Measurements from ENCODE around the gene LRRC8B.
A peak's percentile ranks its signal among the peaks of the same experiment; 100 is the strongest.
"Not testable (repeated sequence)": the region's sequence is repeated elsewhere in the genome, so short reads cannot be mapped to it uniquely, and the experiment has no call there.

The LRRC8B gene

DNA sequence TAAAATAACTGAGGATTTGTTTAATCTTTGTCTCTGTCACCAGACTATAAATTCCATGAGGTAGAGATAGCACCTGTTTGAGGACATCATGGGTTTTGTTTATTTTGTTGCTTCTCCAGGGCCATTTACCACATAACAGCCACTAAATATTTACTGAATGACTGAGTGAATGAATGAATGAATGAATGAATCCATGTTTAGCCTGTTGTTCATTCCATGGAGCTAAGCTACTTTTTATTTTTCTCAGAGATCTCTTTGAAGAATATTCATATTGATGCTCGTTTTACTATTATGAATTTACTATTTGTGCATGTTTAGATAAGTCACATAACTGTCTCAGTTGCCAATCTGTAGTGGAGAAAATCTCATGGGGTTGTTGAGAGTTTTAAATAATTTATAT lies 17.7 kb downstream of the LRRC8B start:
- no peak for DNase-seq
- in situ Hi-C loops (cut with HindIII; ENCODE audit: low pct_ligation_motif_present, low pct_unique_long_range_greater_than_20kb, low sequenced_read_pairs), result no loop called here

DNA sequence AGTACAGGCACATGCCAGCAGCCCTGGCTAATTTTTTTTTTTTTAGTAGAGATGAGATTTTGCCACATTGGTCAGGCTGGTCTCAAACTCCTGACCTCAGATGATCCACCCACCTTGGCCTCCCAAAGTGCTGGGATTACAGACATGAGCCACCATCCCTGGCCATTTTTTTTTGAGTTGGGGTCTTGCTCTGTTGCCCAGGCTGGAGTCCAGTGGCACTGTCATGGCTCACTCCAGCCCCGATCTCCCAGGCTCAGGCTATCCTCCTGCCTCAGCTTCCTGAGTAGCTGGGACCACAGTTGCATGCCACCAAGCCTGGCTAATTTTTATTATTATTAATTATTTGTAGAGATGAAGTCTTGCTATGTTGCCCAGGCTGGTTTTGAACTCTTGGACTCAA lies 19.0 kb downstream of the LRRC8B start:
- DNase-seq, result not testable (repeated sequence)

DNA sequence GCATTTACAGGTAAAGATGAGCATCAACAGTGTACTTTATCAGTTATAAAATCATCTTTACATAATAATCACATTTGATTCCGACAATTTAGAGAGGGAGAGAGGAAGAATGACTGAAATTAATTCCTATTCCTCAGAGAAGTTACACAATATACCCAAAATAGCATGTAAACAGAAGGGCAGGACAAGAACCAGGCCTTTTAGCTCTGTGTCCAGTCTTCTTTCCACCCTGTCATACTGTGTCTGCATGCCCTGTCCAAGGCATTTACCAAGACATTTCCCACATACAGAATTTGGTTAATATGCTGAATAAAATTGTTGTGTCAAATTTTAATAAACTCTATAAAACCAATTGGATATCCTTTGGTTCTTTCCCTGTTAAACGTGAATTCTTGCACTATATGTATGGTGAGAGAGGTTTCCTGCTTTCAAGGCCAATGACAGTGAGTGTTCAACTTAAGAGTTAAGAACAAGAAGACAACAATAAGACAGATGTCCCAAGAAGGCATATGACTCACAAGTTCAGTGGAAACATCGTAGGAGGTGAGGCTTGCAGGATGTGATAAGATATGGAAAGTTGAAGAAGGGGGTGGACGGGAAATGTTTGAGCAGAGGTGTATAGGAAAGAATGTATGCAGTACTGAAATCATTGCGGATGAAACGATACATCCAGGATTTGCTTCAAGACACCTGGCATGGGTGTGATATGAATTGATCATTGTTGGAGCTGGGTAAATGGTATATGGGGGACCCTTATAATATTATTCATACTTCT lies 20.8 kb downstream of the LRRC8B start:
- in situ Hi-C loops (cut with HindIII; ENCODE audit: low pct_ligation_motif_present, low pct_unique_long_range_greater_than_20kb, low sequenced_read_pairs), result no loop called here
- DNase-seq, result no peak

More for the DNA sequence above, 19.0 kb downstream of the LRRC8B start:
- in situ Hi-C loops (cut with HindIII; ENCODE audit: low pct_ligation_motif_present, low pct_unique_long_range_greater_than_20kb, low sequenced_read_pairs), result not testable (repeated sequence)

DNA sequence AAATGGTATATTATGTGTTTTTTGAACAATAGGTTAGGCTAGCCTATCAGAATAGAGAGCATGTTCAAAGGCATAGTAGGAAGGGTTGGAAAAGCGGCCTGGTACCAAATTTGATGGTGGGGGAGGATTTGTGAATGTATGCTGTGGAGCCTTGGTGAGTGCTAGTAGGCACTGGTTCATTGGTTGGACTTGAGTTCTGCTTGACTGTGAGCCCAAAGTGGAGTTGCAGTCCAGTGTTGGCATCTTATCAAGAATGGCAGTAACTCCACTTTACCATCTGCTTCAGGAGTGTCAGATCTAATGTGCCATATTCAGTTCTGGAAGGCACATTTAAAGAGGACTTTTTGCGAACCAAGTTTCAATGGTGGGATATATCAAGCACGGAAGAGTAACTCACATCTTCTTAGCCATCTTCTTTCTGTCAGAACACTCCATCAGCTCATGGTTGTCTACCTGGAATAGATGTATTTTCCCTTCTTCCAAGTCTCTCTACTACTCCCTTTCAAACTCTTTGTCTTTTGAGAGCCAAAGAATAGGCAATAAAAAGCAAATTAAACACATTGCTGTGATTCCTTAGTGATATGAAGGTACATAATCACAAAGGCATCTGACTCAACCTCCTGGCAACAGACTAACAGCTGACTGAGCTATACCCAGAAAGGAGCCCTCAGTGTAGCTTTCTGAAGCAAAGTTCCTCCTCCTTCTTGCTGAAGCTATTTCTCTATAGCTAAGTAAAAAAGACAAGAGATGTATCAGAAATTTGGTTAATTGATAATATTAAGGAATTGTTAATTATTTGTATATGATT lies 21.7 kb downstream of the LRRC8B start:
- in situ Hi-C loops (cut with HindIII; ENCODE audit: low pct_ligation_motif_present, low pct_unique_long_range_greater_than_20kb, low sequenced_read_pairs), result no loop called here
- no peak for DNase-seq

DNA sequence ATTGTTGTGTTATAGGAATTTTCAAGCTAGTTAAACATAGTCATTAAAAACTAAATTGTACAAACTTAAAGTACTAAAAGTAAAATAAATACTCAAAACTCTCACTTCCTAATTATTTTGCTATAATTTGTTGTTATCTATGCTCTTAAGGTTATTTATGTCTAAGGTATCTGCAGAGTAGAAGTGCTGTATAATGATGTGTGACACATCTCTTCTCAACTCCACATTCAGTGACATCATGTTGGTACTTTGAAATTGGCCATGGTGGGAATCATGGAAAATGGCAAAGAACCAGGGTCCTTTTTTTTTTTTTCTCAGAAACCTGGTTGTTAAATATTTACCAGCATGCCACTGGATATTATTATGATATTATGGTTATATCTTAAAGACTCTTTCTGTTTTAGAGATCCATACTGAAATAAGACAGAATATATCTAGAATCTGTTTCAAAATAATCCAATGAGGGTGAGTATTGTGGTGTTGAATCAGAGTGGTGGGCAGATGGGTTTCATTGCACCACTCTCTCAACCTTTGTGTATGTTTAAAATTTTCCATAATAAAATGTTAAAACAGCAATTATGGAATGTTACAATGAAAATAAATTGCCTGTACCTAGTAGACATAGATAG lies 22.4 kb downstream of the LRRC8B start:
- in situ Hi-C loops (cut with HindIII; ENCODE audit: low pct_ligation_motif_present, low pct_unique_long_range_greater_than_20kb, low sequenced_read_pairs), result no loop called here
- DNase-seq, result no peak

DNA sequence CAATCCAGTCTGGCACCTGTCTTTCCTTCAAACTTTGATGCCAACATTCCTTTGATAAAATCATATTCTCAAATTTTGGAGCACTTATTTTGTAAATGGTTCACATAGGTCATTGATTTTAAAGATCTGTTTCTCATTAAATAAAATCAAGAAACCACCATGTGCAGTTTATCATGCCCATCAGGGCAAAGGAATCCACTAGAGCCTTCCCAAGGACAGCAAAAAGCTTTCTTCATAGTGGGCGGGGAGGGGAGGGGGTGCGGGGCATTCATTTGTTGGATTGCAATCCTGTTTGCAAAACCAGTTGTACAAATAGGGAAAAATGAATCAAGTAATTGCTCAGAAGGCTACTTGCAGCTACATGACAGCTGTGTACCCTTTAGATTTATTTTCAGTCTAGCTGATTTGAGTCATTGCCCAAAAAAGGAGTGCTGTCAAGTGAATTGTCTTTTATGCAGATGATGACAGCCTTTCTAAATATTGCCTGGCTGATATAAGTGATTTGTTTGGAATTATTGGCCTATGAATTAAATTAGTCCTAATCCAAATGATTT lies 23.0 kb downstream of the LRRC8B start:
- DNase-seq, result no peak
- in situ Hi-C loops (cut with HindIII; ENCODE audit: low pct_ligation_motif_present, low pct_unique_long_range_greater_than_20kb, low sequenced_read_pairs), result no loop called here

DNA sequence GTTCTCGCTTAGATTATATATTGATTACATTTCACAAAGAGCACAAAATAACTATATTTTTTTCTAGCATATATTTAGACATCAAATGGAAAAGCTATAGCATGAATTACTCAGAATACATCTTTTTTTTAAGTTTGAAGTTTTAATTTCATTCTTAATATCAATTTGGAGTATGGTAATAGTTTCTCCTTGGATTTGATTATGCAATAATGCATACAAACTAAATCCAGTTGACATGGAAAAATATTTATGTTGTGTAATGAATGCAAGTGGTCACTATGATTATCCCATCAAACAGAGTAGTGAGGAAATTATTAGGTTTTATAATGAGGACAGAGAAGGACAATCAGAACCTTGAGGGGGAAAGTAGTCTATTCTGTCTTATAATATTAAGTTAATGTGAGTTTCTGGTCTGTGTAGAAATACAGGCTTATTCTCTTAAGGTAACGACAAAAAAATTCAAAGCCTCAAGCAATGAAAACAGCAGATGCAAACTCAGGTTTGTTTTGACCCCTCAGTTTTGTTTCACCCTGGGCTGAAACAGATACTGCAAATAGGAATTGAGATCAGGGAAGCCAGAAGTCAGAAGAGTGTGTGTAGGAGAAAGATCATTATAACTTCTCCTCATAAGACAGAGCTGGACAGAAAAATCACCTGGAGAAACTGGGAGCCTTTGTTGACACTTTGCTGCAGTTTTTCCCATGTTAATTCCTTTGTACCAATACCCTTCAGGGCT lies 23.7 kb downstream of the LRRC8B start:
- in situ Hi-C loops (cut with HindIII; ENCODE audit: low pct_ligation_motif_present, low pct_unique_long_range_greater_than_20kb, low sequenced_read_pairs), result no loop called here

DNA sequence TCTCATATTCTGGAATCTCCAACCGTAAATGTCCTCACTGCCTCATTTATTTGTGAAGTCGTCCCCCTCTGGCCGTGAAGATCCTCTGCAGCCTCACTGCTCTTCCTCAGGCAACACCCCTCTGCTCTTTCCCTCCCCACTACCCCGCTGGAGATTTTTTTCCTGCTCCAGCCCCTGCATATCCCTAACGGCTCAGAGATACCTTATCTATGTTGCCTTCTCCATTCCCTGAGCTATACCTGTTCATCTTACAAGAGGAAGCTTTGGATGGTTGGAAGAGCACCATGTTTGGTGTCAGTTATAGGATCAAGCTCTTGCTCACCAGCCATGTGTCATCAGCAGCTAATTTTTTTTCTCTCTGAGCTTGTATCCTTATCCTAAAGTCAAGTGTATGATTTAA lies 26.4 kb downstream of the LRRC8B start:
- in situ Hi-C loops (cut with HindIII; ENCODE audit: low pct_ligation_motif_present, low pct_unique_long_range_greater_than_20kb, low sequenced_read_pairs), result no loop called here

More for the DNA sequence above, 23.7 kb downstream of the LRRC8B start:
- DNase-seq, result no peak

DNA sequence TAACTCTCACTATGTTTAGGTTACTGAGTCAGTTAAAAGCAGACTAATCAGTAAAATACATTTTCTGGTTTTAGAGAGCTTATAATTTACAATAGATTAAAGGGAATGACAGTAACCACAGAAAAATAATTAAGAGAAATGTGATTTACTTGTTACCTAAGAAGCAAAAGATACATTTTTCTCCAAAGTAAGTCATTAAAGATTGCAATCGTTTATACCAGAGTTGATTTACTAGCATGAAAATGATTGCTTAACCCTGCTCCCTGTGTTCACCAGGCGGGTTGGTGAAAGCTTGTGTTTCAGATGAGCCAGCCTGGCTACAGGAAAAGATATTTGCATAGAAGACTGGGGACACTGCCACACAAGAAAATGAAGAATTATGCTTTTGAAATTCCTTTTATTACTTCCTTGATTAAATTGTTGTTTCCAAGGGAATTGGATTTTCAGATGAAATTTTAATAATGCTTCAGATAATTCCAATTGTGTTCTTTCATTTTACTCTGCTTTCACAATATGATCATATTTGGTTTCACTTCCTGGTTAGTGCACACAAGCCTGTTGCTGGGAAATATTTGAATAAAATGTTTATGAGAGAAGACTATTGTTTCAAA lies 27.9 kb downstream of the LRRC8B start:
- DNase-seq, result peak; percentile 24
- in situ Hi-C loops (cut with HindIII; ENCODE audit: low pct_ligation_motif_present, low pct_unique_long_range_greater_than_20kb, low sequenced_read_pairs), result no loop called here

More for the DNA sequence above, 26.4 kb downstream of the LRRC8B start:
- DNase-seq, result no peak

DNA sequence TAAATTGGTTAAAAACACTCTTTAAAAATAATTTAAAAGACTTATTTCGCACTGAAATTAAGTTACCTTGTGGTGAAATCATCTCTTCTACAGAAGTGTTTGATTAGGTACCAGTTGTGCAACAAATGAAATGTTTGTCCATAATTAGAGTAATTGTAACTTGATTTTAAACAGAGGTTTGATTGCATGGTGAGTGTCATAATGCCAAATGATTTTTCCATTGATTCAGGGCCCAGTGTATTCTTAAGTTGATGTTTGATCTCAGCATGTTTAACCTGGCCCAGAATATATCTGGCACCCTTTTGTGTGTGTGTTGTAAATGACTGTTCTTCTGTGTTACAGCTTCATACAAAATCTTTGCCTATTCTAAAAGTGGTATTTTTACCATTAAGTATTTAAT lies 28.5 kb downstream of the LRRC8B start:
- DNase-seq, result no peak
- in situ Hi-C loops (cut with HindIII; ENCODE audit: low pct_ligation_motif_present, low pct_unique_long_range_greater_than_20kb, low sequenced_read_pairs), result no loop called here

DNA sequence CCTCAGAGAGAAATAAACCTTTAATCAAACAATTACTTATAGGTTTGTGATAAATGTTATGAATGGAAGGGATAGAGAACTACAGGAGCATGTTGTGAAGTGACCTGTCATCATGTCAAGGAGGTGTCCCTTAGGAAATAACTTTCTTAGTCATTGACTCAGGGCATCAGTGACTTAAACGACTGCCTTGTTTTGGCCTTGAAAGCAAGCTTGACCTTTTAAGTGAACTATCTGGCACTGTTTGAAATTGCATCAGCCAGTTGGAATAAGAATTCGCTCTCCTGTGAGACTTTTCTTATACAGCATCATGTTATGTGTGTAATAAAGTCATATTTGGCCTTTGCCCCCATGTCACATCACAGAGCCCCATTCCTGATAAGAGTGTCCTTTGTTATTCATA lies 30.9 kb downstream of the LRRC8B start:
- no peak for DNase-seq
- in situ Hi-C loops (cut with HindIII; ENCODE audit: low pct_ligation_motif_present, low pct_unique_long_range_greater_than_20kb, low sequenced_read_pairs), result no loop called here

DNA sequence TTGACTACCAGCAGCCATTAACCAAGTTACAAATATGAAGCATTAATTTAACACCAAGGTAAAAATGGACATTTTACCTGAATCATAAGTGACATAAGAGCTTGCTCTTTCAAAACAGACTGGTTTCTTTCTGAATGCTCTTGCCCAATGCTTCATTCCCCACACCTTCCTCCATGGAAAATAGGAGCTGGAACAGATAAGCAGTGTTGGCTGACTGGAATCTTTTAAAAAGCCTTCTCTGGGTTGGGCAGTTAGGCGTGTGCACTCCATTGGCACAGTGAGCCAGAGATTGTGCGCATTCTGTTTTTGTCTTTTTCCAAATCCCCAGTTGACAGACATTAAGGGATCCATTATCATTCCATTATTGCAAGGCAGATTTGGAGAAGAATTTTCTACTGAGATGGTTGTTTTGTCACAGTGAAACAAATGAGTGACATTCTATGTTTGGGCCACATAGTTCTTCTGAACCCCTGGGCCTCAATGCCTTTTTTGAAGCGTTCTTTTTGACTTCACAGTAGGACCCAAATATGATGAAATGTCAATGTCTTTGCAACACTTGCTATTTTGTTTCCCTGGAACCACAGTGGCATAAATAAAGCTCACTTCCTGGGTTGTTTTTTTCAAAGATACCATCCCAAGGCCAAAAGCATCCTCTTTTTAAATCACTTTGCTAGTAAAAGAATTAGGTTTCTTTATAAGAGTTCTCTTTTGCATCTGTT lies 32.3 kb downstream of the LRRC8B start:
- in situ Hi-C loops (cut with HindIII; ENCODE audit: low pct_ligation_motif_present, low pct_unique_long_range_greater_than_20kb, low sequenced_read_pairs), result no loop called here
- no peak for DNase-seq

DNA sequence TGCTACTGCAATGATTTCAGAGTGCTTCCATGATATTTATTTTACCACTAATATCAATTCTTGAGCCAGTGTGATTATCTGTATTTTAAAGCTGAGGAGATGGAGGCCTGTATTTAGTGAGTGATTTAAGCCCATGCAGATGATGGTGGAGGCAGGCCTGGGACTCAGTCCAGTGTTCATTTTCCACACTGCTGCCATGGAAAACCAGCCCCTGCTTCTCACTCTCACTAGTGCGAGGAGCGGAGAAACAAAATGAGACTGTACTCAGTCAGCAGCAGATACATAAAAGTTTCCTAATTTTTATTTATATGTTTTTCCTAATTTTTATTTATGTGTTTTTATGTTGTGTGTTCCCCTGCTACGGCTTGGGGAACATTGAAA lies 32.8 kb downstream of the LRRC8B start:
- DNase-seq, result no peak
- in situ Hi-C loops (cut with HindIII; ENCODE audit: low pct_ligation_motif_present, low pct_unique_long_range_greater_than_20kb, low sequenced_read_pairs), result no loop called here

DNA sequence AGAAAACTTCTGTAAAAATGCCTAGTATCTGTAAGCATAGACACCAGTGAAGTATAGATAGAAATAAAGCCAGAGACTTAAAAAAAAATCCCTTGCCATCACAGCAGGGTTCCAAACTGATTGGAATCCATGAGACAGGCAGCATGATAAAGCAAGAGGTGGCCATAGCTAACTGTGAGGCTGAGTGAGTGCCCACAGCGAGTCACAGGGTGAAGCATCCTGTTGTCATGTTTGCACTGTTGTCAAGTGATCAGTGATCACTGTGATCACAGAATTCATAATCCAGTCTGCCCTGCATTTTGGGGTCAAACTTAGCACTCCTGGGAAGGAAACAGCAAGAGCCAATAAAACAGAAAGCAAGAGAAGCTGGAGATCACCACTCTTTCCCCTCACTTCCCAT lies 33.3 kb downstream of the LRRC8B start:
- in situ Hi-C loops (cut with HindIII; ENCODE audit: low pct_ligation_motif_present, low pct_unique_long_range_greater_than_20kb, low sequenced_read_pairs), result no loop called here
- no peak for DNase-seq

DNA sequence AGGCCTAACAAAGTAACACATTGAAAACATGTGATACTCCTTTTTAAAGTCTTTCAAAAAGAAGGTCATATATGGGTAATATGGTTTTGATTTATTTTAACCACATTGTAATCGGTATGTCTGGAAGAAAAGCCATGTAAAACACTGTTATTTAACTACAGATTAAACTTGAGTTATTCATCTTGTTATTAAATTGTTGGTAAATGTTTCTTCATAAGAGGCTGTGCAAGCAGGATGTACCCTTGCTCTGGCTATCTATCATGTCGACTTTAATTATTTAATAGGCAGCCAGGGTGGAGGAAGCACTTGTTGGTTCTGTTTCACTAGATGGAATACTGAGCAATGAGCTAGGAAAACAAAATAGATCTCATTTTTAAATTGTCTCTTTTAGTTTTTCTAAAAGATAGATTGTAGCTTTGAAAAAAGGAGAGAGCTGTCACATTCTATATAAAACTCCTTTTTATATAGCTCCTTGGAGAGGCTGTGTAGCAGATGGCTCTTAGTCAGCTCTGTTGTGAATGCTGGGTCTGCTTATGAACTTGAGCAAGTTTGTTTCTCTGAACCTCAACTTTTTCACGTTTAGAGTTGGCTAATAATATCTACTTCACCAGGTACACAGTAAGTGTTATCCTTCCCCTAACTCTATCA lies 39.5 kb downstream of the LRRC8B start:
- in situ Hi-C loops (cut with HindIII; ENCODE audit: low pct_ligation_motif_present, low pct_unique_long_range_greater_than_20kb, low sequenced_read_pairs), result no loop called here
- DNase-seq, result no peak

DNA sequence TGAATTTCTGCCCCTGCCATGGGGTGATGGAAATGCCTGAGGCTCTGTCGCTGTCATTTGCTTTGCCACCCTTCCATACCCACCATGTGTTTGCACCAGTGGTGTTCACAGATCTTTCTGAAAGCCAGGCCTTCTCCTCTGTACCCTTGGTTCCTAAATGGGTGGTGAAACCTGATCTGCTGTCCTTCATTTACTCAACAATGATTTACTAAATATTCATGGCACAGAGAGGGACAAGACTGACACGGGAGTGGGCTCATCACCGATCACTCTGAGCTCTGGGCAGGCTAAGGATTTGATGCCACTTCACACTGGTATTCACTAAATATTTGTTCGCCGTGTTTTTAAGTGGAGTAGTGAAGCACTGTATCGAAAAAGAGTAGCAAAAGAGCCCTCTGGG lies 40.9 kb downstream of the LRRC8B start:
- DNase-seq, result no peak
- in situ Hi-C loops (cut with HindIII; ENCODE audit: low pct_ligation_motif_present, low pct_unique_long_range_greater_than_20kb, low sequenced_read_pairs), result no loop called here

DNA sequence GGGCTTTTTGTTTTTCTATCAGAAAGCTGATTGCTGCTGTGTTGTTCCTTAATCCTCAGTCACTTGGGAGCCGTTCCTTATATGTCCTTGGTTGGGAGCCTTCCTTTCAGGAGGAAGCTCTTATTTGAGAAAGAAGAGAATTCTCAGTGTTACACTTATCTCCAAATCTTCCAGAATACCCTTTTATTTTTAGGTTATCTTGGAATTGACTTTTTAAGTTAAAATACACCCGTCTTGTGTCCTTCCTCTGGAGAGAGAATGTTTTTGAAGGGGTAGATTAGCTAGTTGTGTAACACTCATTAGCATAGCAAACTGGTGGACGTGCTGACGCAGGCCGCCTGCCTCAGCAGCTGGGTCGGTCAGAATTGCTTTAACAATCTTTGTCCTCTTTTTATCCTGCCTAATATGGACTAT lies 42.1 kb downstream of the LRRC8B start:
- no peak for DNase-seq
- in situ Hi-C loops (cut with HindIII; ENCODE audit: low pct_ligation_motif_present, low pct_unique_long_range_greater_than_20kb, low sequenced_read_pairs), result no loop called here

All from ACHN (cell line).